Hepatocyte (in vitro differentiated cells): ENCODE results near the gene ERV3-1.

Source experiments
- CTCF ChIP-seq: fragments of 200-600 bp; sonication (generic); IDR thresholded peaks from 2 replicates; pipeline ENCODE4 v1.5.1; 2016; ENCODE audit warnings: antibody characterized with exemption, mild to moderate bottlenecking; ENCODE audit not compliant: poor library complexity
- EZH2 ChIP-seq: fragments of 200-600 bp; sonication (generic); IDR thresholded peaks from 2 replicates; pipeline ENCODE4 v1.6.1; 2016; ENCODE audit warnings: antibody characterized with exemption, mild to moderate bottlenecking, borderline replicate concordance
- EZH2phosphoT487 ChIP-seq: fragments of 200-600 bp; sonication (generic); IDR thresholded peaks from one replicate; pipeline ENCODE4 v1.6.1; 2018; ENCODE audit warnings: antibody characterized with exemption, mild to moderate bottlenecking, low read depth, moderate library complexity; ENCODE audit not compliant: unreplicated experiment, severe bottlenecking

GRCh38 chr7:64993901-64994300 lies 12.6 kb downstream of the ERV3-1 start:
- TF ChIP-seq CTCF = no peak
- TF ChIP-seq EZH2phosphoT487 = no peak
- TF ChIP-seq EZH2 = no peak
